ENCODE results near the gene DAAM2.

The DAAM2 gene

GRCh38 chr6:39790772-39791171 is 1.4 kb upstream of the DAAM2 start:
- DNase-seq: no peak

- DNase-seq: no peak
Measured at GRCh38 chr6:39791311-39791710, 865 bp upstream of the DAAM2 start.

- no peak for DNase-seq
Measured at GRCh38 chr6:39792540-39793450, 619 bp downstream of the DAAM2 start.

- no peak for DNase-seq
Measured at GRCh38 chr6:39793516-39793915, 1.3 kb downstream of the DAAM2 start.

GRCh38 chr6:39794231-39794630 is 2.1 kb downstream of the DAAM2 start:
- DNase-seq: no peak

GRCh38 chr6:39797751-39798150 is 5.6 kb downstream of the DAAM2 start:
- DNase-seq: no peak

GRCh38 chr6:39800034-39801032 is 8.2 kb downstream of the DAAM2 start:
- DNase-seq: no peak

- DNase-seq: no peak
Measured at GRCh38 chr6:39801456-39802251, 9.5 kb downstream of the DAAM2 start.

DNA sequence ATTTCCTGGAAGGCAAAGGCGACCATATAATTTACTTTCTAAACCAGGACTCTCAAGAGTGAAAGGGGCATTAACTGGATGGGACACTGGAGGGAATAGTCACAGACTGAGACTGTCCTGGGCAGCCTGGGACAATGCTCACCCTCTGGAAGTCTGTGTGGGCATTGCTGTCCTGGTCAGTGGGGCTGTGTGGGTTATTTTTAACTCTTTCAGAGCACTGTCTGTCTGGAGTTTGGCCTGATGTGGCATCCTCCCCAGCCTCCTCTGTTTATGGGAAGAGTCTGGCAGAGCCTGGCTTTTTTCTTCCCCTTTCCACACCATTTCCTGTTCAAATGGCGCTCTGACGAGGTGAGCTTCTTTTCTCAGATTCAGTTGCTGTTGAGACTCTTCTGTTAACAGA is 11.7 kb downstream of the DAAM2 start:
- no peak for DNase-seq

DNA sequence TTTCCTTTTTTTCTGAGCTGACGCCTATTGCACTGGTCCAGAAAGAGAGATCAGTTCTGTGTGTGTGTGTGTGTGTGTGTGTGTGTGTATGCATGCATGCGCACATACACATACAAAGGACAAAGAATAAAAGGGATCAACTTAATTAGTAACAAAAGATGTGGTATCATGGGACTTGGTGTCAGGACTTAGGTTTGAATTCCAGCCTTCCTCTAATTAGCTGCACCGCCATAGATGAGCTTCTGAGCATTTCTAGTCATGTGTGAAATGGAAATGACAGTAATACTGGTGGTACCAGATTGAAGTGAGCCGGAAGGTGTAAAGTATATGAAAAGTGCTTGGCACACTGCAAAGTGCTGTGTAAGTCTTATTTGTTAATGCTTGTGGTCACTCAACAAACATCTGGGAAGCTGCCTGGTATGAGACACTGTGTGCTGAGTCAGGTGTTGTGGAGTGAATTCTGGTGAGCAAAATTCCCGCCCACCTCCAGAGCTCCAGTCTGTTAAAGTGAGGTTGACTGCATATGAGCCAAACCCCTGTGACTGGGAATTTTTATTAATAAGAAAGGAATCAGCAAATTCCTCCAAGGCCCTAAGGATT is 12.4 kb downstream of the DAAM2 start:
- DNase-seq: no peak

DNA sequence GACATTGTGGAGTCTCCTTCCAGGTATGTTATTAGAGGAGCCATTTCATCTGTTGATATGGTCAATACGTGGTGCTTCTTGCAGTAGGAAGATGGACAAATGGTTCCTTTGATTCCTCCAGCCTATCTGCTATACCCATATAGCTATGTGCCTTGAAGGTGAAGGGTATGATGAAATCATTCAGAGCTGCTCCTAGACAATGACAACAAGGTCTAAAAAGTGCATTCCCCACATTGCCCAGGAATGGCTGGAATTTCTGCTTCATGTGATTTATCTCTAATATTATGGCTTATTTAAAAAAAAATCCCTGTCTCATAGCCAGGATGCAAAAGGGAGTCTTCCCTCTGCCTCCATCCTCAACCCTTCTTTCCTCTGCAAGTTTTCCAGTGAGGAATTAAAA is 14.1 kb downstream of the DAAM2 start:
- no peak for DNase-seq

GRCh38 chr6:39808346-39808745 is 16.2 kb downstream of the DAAM2 start:
- DNase-seq: no peak

GRCh38 chr6:39808964-39809363 is 16.8 kb downstream of the DAAM2 start:
- no peak for DNase-seq

GRCh38 chr6:39811835-39812345 is 19.7 kb downstream of the DAAM2 start:
- DNase-seq: no peak

DNA sequence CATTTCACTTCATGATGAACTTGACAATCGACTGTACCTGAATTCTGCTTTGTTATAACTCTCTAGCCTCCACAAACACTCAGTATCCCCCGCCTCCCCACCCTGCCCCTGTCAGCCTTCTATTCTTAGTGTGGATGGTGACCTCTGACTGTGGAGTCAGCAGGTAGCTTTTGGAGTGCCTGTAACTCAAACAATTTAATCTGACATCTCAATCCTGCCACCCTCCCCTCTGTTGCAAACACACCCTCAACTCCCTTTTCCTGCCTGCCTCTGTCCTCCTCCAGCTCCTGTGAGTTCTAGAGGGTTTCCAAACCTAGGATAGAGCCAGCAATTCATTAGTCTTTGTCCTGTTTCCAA is 20.3 kb downstream of the DAAM2 start:
- DNase-seq: no peak

DNA sequence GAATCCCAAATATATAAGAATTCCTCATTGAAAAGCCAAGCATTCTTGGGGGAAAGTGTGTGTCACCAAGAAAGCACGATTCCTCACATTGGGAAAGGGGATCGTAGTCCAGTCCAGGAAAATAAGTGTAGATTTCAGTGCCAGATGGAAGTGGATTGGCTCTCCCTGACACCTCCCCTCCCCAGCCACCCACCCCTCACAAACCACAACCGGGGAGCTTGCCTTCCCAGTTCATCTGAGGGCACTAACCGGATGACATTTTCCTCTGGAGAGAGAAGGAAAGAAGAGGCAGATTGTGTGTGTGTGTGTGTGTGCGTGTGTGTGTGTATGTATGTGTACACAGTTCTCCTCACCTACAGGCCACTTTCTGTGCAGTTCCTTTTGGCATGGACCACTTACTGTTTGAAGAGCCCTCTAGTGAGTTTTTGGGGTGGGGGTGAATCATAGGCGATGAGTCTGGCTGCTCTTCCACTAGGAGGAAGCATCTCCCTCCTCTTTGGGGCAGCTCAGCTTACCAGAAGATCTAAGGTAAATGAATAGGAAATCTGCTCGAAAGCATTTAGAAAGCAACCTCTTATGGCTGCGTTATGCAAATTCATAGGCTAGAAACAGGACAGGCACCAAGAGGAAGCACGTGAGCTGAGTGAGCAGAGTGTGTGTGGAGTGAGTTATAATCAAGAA is 20.8 kb downstream of the DAAM2 start:
- DNase-seq: no peak

GRCh38 chr6:39814236-39814635 is 22.1 kb downstream of the DAAM2 start:
- no peak for DNase-seq

DNA sequence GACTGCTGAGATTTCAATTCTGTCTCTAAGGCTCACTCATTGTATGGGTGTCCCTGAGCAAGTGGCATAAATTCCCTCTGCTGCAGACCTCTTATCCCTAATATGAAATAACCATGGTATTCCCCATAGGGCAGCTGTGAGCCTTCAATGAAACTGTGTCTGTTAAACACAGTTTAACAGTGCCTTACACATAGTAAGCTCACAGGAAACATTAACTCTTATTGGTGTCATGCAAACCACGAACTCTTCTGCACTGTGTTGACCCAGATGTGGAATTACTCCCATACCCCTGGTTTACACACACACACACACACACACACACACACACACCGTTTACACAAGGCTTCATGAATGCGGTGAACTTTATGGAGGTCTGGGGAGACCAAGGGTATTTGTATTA is 23.2 kb downstream of the DAAM2 start:
- no peak for DNase-seq

- DNase-seq: no peak
Measured at GRCh38 chr6:39816747-39817146, 24.6 kb downstream of the DAAM2 start.

- DNase-seq: no peak
Measured at GRCh38 chr6:39818695-39819094, 26.5 kb downstream of the DAAM2 start.

DNA sequence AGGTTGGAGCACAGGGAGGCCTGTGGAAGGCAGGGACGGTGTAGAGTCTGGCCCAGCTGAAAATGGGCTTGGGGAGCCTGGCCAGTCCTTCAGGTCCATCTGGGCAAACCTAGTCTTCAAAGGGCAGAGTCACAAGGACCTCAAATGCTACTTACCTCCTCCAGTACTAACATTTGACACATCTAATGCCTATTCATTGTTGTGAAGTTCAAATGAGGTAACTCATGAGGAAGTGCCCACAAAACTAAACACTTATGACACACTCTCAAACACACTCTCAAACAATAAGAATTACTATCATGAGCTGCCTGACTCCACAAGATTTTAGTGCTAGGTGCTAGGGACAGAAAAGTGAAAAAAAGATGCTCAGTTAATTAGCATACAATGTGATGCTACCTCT is 27.1 kb downstream of the DAAM2 start:
- DNase-seq: no peak

GRCh38 chr6:39819676-39820075 is 27.5 kb downstream of the DAAM2 start:
- DNase-seq: no peak
